ENCODE data around the gene FREM1.

Gene FREM1

DNA sequence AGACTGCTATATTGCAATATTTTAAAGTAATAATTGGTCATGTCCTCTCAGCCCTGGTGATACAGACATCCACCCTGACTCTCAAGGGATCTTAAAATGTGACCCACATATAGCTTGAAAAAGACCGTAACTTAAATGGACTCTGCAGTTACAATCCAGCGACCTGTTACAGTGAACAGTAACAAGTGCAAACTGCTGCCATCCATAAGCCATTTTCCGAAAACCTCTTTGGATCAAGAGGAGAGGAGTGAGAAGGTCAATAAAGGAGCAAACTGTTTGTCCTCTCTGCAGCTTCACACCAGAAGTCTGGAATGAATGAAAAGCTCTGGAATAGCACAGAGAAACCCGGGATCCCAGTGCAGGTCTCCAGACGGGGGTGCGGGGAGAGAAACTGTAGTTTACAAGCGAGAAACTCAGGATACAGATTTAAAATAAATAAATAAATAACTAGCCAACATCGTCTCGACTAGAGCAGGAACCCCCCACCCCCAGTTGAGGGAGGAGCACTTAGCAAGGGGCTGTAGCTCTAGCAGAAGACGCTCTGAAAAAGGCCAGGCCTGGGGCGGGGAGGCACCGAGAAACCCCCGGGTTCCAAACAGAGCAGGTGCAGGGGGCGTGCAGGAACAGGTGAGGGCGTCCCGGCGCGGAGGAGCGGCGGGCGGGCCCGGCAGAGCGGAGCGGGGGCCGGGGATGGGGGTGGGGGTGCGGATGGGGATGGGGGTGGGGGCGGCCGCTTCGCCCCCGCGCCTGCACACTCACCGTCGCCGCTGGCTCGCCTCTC lies 217.6 kb downstream of the FREM1 start:
- peak; percentile 54 for DNase-seq (ENCODE audit: low spot score)
- in situ Hi-C loops (cut with MboI; ENCODE audit: low pct_unique_long_range_greater_than_20kb, low sequenced_read_pairs, unreplicated experiment): no loop called here
- TF ChIP-seq, protein P1, sequence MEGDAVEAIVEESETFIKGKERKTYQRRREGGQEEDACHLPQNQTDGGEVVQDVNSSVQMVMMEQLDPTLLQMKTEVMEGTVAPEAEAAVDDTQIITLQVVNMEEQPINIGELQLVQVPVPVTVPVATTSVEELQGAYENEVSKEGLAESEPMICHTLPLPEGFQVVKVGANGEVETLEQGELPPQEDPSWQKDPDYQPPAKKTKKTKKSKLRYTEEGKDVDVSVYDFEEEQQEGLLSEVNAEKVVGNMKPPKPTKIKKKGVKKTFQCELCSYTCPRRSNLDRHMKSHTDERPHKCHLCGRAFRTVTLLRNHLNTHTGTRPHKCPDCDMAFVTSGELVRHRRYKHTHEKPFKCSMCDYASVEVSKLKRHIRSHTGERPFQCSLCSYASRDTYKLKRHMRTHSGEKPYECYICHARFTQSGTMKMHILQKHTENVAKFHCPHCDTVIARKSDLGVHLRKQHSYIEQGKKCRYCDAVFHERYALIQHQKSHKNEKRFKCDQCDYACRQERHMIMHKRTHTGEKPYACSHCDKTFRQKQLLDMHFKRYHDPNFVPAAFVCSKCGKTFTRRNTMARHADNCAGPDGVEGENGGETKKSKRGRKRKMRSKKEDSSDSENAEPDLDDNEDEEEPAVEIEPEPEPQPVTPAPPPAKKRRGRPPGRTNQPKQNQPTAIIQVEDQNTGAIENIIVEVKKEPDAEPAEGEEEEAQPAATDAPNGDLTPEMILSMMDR (IDR thresholded peaks at IDR 0.05; ENCODE audit: extremely low read depth, insufficient read depth, missing control alignments): no peak

DNA sequence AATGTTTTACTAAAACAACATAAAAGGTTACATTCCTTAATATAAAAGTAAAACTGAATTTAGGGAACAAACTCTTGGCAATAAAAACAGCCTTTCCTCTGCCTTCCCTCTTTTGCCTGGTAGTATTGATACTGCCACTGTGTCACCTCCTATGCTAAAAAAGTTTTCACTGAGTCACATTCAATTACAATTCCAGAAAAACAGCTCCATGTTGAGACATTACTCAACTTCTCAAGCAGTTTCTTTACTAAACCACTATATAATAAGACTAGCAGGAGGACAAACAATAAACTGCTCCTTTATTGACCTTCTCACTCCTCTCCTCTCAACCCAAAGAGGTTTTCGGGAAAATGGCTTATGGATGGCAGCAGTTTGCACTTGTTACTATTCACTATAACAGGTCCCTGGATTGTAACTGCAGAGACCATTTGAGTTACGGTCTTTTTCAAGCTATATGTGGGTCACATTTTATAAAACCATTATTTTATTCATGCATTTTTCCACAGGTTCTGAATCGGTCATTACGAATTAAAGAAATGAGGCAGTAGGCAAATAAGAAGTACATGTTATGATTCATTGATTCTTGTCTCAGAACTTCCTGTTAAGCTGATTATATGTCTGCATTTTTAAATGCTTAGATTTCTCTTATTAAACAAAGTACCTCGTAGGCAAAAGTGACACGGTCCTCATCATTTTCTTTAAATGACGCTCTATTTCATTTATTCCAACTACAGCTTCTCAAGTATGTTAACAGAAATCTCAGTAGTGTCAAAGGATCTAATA lies 219.1 kb downstream of the FREM1 start:
- TF ChIP-seq, protein P1 (IDR thresholded peaks at IDR 0.05; ENCODE audit: extremely low read depth, insufficient read depth, missing control alignments): no peak
- in situ Hi-C loops (cut with MboI; ENCODE audit: low pct_unique_long_range_greater_than_20kb, low sequenced_read_pairs, unreplicated experiment): no loop called here
- DNase-seq (ENCODE audit: low spot score): no peak

DNA sequence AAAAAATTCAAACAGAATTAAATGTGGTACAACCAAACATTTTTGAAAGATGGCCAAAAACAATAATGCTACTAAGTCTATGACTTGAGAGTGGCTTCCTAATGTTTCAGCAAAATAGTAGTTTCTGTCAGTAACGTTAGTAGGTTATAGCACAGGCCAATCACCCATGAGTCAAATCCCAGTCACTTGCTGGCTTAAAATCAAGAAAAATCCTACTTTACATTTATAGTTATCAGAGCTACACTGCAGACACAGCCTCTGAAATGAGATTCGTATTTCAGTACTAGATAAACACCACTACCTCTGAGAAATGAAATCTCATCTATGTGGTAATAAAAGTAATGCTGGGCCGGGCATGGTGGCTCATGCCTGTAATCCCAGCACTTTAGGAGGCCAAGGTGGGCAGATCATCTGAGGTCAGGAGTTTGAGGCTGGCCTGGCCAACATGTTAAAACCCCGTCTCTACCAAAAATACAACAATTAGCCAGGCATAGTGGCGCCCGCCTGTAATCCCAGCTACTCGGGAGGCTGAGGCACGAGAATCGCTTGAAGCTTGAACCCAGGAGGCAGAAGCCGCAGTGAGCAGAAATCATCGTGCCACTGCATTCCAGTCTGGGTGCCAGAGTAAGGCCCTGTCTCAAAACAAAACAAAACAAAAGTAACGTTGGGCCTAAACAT lies 223.0 kb downstream of the FREM1 start:
- DNase-seq (ENCODE audit: low spot score): no peak
- in situ Hi-C loops (cut with MboI; ENCODE audit: low pct_unique_long_range_greater_than_20kb, low sequenced_read_pairs, unreplicated experiment): no loop called here
- TF ChIP-seq, protein P1 (IDR thresholded peaks at IDR 0.05; ENCODE audit: extremely low read depth, insufficient read depth, missing control alignments): no peak

DNA sequence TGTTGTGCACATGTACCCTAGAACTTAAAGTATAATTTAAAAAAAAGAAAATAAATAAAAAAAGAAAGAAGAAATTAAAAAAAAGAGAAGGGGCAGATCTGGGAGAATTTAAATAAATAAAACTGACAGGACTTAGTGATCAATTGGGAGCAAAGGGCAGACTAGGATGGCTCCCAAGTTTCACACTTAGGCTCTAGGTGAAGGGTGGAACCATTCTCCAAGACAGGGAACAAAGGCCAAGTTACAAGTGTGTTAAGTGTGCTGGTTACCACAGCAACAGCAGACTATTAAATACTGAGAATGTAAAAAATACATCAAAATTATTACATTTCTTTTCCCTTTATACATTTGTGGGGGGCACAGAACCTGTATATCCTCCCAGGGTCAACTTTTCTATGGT lies 224.1 kb downstream of the FREM1 start:
- TF ChIP-seq, protein P1 (IDR thresholded peaks at IDR 0.05; ENCODE audit: extremely low read depth, insufficient read depth, missing control alignments): no peak
- in situ Hi-C loops (cut with MboI; ENCODE audit: low pct_unique_long_range_greater_than_20kb, low sequenced_read_pairs, unreplicated experiment): no loop called here
- no peak for DNase-seq (ENCODE audit: low spot score)

All from GM13977 (cell line).